SJSA1 (cell line): ENCODE data around the gene INSL3. TPM values are rescaled to one million over a fixed set of nuclear protein-coding genes. Genes with fewer than 3 reads are reported as not detected.
"Not testable (repeated sequence)": the region's sequence is repeated elsewhere in the genome, so short reads cannot be mapped to it uniquely, and the experiment has no call there.

Experiments used
- DNase-seq, 2 experiments: peaks; one replicate each; pipeline ENCODE4 v3.0.0-alpha.2; 2015 to 2020; ENCODE audit warnings: low spot score in 2 of 2, low read depth in 1 of 2
- H3K27ac ChIP-seq: fragments of 250-450 bp; sonication (Bioruptor Pico); 2 replicates; pipeline ENCODE4 v1.5.1; 2020; ENCODE audit warnings: mild to moderate bottlenecking, moderate library complexity
- H3K27me3 ChIP-seq: fragments of 250-450 bp; sonication (Bioruptor Pico); replicated peaks from 2 replicates; pipeline ENCODE4 v1.5.1; 2020; ENCODE audit warnings: mild to moderate bottlenecking, moderate library complexity
- H3K36me3 ChIP-seq: fragments of 250-450 bp; sonication (Bioruptor Pico); 2 replicates; pipeline ENCODE4 v1.5.1; 2020; ENCODE audit warnings: mild to moderate bottlenecking
- H3K4me1 ChIP-seq: fragments of 250-450 bp; sonication (Bioruptor Pico); replicated peaks from 2 replicates; pipeline ENCODE4 v1.6.1; 2021; ENCODE audit warnings: mild to moderate bottlenecking
- H3K4me3 ChIP-seq: fragments of 250-450 bp; sonication (Bioruptor Pico); 2 replicates; pipeline ENCODE4 v1.5.1; 2020; ENCODE audit warnings: mild to moderate bottlenecking
- H3K9me3 ChIP-seq: fragments of 250-450 bp; sonication (Bioruptor Pico); replicated peaks from 2 replicates; pipeline ENCODE4 v1.5.1; 2020; ENCODE audit warnings: mild to moderate bottlenecking
- total RNA-seq: library from RNA; depleted of rRNA; stranded (reverse); fragments of >200 nt; shearing (Covaris generic); gene quantifications from 2 replicates; pipeline ENCODE4 v1.2.3, GENCODE V29; 2014

Gene INSL3
- total RNA-seq, 1 experiment from 2014 or later: not detected

GRCh38 chr19:17796013-17796837 lies 25.1 kb downstream of the INSL3 start:
- no peak overlapping the region for H3K4me3 ChIP-seq
- no peak overlapping the region for H3K27ac ChIP-seq
- DNase-seq: no peak
- no peaks in the 10 kb centered on the region for H3K9me3 ChIP-seq
- peaks cover 41% of the 10 kb centered on the region for H3K27me3 ChIP-seq
- H3K36me3 ChIP-seq: no peaks in the 10 kb centered on the region
- H3K4me1 ChIP-seq: no peaks in the 10 kb centered on the region; the same call in 1 of the 2 replicates

- DNase-seq: no peak
- H3K27ac ChIP-seq: no peak overlapping the region
- H3K9me3 ChIP-seq: no peaks in the 10 kb centered on the region
- H3K4me3 ChIP-seq: no peak overlapping the region
- H3K27me3 ChIP-seq: peaks cover 46% of the 10 kb centered on the region
- no peaks in the 10 kb centered on the region; the same call in 1 of the 2 replicates for H3K4me1 ChIP-seq
- H3K36me3 ChIP-seq: no peaks in the 10 kb centered on the region
These were observed 25.8 kb downstream of the INSL3 start for GRCh38 chr19:17795495-17795856.

- Histone ChIP-seq H3K27ac (no peak within 1 kb of the TSS), H3K9me3 (no peaks in the 10 kb centered on the region), H3K27me3 (peaks cover 44% of the 10 kb centered on the region), H3K4me3 (no peak within 1 kb of the TSS), H3K4me1 (no peaks in the 10 kb centered on the region; the same call in 1 of the 2 replicates), H3K36me3 (no peaks in the 10 kb centered on the region)
- no peak for DNase-seq
These were observed 26.4 kb downstream of the INSL3 start, which contains the start of gene B3GNT3 for GRCh38 chr19:17794731-17795494. Gene B3GNT3 (plus strand): TSS chr19:17795138. CDS start chr19:17807808, 12,670 bp downstream.

- Histone ChIP-seq H3K27me3 (peaks cover 44% of the 10 kb centered on the region), H3K4me1 (no peaks in the 10 kb centered on the region; the same call in 1 of the 2 replicates), H3K9me3 (no peaks in the 10 kb centered on the region), H3K36me3 (no peaks in the 10 kb centered on the region), H3K4me3 (no peak overlapping the region), H3K27ac (no peak overlapping the region)
- no peak for DNase-seq
These were observed 26.9 kb downstream of the INSL3 start for GRCh38 chr19:17794412-17794730.

- no peak for DNase-seq
- Histone ChIP-seq H3K27ac (no peak overlapping the region), H3K4me1 (no peaks in the 10 kb centered on the region), H3K4me3 (no peak overlapping the region), H3K36me3 (no peaks in the 10 kb centered on the region), H3K27me3 (peaks cover 33% of the 10 kb centered on the region), H3K9me3 (no peaks in the 10 kb centered on the region)
These were observed 31.1 kb downstream of the INSL3 start for GRCh38 chr19:17790059-17790780.

GRCh38 chr19:17788632-17789031 lies 32.7 kb downstream of the INSL3 start:
- H3K4me3 ChIP-seq: no peak overlapping the region
- peaks cover 18% of the 10 kb centered on the region for H3K27me3 ChIP-seq
- H3K9me3 ChIP-seq: no peaks in the 10 kb centered on the region
- no peaks in the 10 kb centered on the region for H3K4me1 ChIP-seq
- no peaks in the 10 kb centered on the region for H3K36me3 ChIP-seq
- H3K27ac ChIP-seq: no peak overlapping the region
- DNase-seq: no peak

GRCh38 chr19:17787274-17787913 lies 33.9 kb downstream of the INSL3 start:
- no peaks in the 10 kb centered on the region for H3K9me3 ChIP-seq
- DNase-seq: no peak
- H3K36me3 ChIP-seq: no peaks in the 10 kb centered on the region
- no peaks in the 10 kb centered on the region for H3K4me1 ChIP-seq
- no peak overlapping the region for H3K4me3 ChIP-seq
- H3K27me3 ChIP-seq: peaks cover 17% of the 10 kb centered on the region
- H3K27ac ChIP-seq: no peak overlapping the region

GRCh38 chr19:17784201-17785008 lies 36.9 kb downstream of the INSL3 start:
- H3K27me3 ChIP-seq: peaks cover 6% of the 10 kb centered on the region; the same call in 1 of the 2 replicates
- H3K4me3 ChIP-seq: no peak overlapping the region
- DNase-seq: peak; percentile 36 to 65
- no peaks in the 10 kb centered on the region for H3K36me3 ChIP-seq
- H3K9me3 ChIP-seq: no peaks in the 10 kb centered on the region
- H3K4me1 ChIP-seq: no peaks in the 10 kb centered on the region
- no peak overlapping the region for H3K27ac ChIP-seq

GRCh38 chr19:17783721-17784120 lies 37.6 kb downstream of the INSL3 start:
- not testable (repeated sequence) for H3K27me3 ChIP-seq, DNase-seq, H3K4me3 ChIP-seq, H3K9me3 ChIP-seq, H3K36me3 ChIP-seq, H3K4me1 ChIP-seq, H3K27ac ChIP-seq

GRCh38 chr19:17780781-17781180 lies 40.5 kb downstream of the INSL3 start:
- Histone ChIP-seq H3K9me3 (no peaks in the 10 kb centered on the region), H3K36me3 (no peaks in the 10 kb centered on the region), H3K27me3 (no peaks in the 10 kb centered on the region), H3K27ac (no peak overlapping the region), H3K4me1 (no peaks in the 10 kb centered on the region), H3K4me3 (no peak overlapping the region)
- no peak for DNase-seq

GRCh38 chr19:17778968-17779929 lies 42.1 kb downstream of the INSL3 start:
- no peaks in the 10 kb centered on the region for H3K4me1 ChIP-seq
- no peak overlapping the region for H3K27ac ChIP-seq
- no peaks in the 10 kb centered on the region for H3K36me3 ChIP-seq
- DNase-seq: no peak
- H3K27me3 ChIP-seq: 0 out of 2 replicates have a peak, but pooled peaks cover 2% of the 10 kb centered on the region
- H3K9me3 ChIP-seq: no peaks in the 10 kb centered on the region
- no peak overlapping the region for H3K4me3 ChIP-seq
